ENCODE data around the gene CDHR3.

- TF ChIP-seq EGR1 (IDR thresholded peaks at IDR 0.05; ENCODE audit: low read depth in 2 of 2) = no peak
- TF ChIP-seq CTCF (IDR thresholded peaks at IDR 0.05; ENCODE audit: low read depth, low read length, missing input control) = no peak
- no peak for TF ChIP-seq TAF1 (conservative IDR thresholded peaks at IDR 0.05)
- no peak for TF ChIP-seq REST (IDR thresholded peaks at IDR 0.05)
- TF ChIP-seq MAX (IDR thresholded peaks at IDR 0.05) = no peak
- TF ChIP-seq NR2F2 (IDR thresholded peaks at IDR 0.05) = no peak
- no peak for TF ChIP-seq YY1 (IDR thresholded peaks at IDR 0.05)
- no peak for TF ChIP-seq SP1 (IDR thresholded peaks at IDR 0.05)
- no peak for TF ChIP-seq ATF3 (IDR thresholded peaks at IDR 0.05)
- no peak for TF ChIP-seq RAD21 (IDR thresholded peaks at IDR 0.05)
- no peak for TF ChIP-seq ZBTB33 (IDR thresholded peaks at IDR 0.05)
- no peak for TF ChIP-seq GABPA (IDR thresholded peaks at IDR 0.05 in 1 of 2, conservative IDR thresholded peaks at IDR 0.05 in 1 of 2)
These were observed 47.8 kb downstream of the CDHR3 start for GRCh38 chr7:106010866-106011265.

All from liver (tissue), 3 donors.